ENCODE results near the gene RNF225. TPM values are rescaled to one million over a fixed set of nuclear protein-coding genes. Genes with fewer than 3 reads are reported as not detected.

Gene RNF225
- total and polyA plus RNA-seq, 2 of the 13 experiments (the other 11 are each of a cell fraction or from before 2014, with no cell fraction given), result not detected

- TF ChIP-seq ATF2 (CRISPR knock-in tag; IDR thresholded peaks at IDR 0.05) (no peak), PRPF4 (IDR thresholded peaks at IDR 0.05; ENCODE audit: low read depth, low read length, poor library complexity, severe bottlenecking) (no peak), BCLAF1 (IDR thresholded peaks at IDR 0.05) (no peak), ZNF296 (CRISPR knock-in tag; conservative IDR thresholded peaks at IDR 0.05) (no peak), ZNF263 (CRISPR knock-in tag; IDR thresholded peaks at IDR 0.05) (no peak), YY1 (IDR thresholded peaks at IDR 0.05; ENCODE audit: insufficient read depth, insufficient replicate concordance, low read depth, low read length) (no peak), SALL1 (CRISPR knock-in tag; IDR thresholded peaks at IDR 0.05) (no peak), HMGXB3 (CRISPR knock-in tag; IDR thresholded peaks at IDR 0.05; ENCODE audit: borderline replicate concordance) (peak; percentile 17; the same call in 1 of the 2 replicates), ZNF431 (CRISPR knock-in tag; IDR thresholded peaks at IDR 0.05; ENCODE audit: borderline replicate concordance, low read depth) (no peak), RBM22 (optimal IDR thresholded peaks at IDR 0.05; ENCODE audit: low read length) (no peak), ZNF841 (CRISPR knock-in tag; IDR thresholded peaks at IDR 0.05; ENCODE audit: borderline replicate concordance) (no peak), ZNF292 (CRISPR knock-in tag; IDR thresholded peaks at IDR 0.05; ENCODE audit: borderline replicate concordance, low read depth) (no peak), EP300 (IDR thresholded peaks at IDR 0.05; ENCODE audit: low read depth in 2 of 2, low read length in 2 of 2) (no peak), EP300 (CRISPR knock-in tag; IDR thresholded peaks at IDR 0.05; ENCODE audit: borderline replicate concordance) (no peak), SUZ12 (IDR thresholded peaks at IDR 0.05; ENCODE audit: low read depth, low read length) (no peak), ZNF460 (CRISPR knock-in tag; IDR thresholded peaks at IDR 0.05; ENCODE audit: borderline replicate concordance) (no peak), NFRKB (IDR thresholded peaks at IDR 0.05) (no peak), SRSF1 (optimal IDR thresholded peaks at IDR 0.05; ENCODE audit: low read depth, low read length) (no peak), ZNF317 (CRISPR knock-in tag; IDR thresholded peaks at IDR 0.05) (0 out of 2 replicates have a peak, but pooled peaks have one; percentile 1), SMC3 (IDR thresholded peaks at IDR 0.05; ENCODE audit: low read length) (no peak; the same call in 1 of the 2 replicates), ZNF792 (CRISPR knock-in tag; IDR thresholded peaks at IDR 0.05) (no peak), NR2F6 (IDR thresholded peaks at IDR 0.05) (no peak), NR2F6 (CRISPR knock-in tag; IDR thresholded peaks at IDR 0.05) (no peak)
Observed at GRCh38 chr19:58387338-58388174, 7.9 kb upstream of the RNF225 start (continued).
